Type B pancreatic cell (in vitro differentiated cells): ENCODE measurements around the gene BMPR2. TPM values are rescaled to one million over a fixed set of nuclear protein-coding genes. Genes with fewer than 3 reads are reported as not detected.
"Not testable (repeated sequence)": the region's sequence is repeated elsewhere in the genome, so short reads cannot be mapped to it uniquely, and the experiment has no call there.

ENCODE experiments used
- DNase-seq: peaks from one replicate; pipeline ENCODE4 v3.0.0; 2021; ENCODE audit warnings: mixed read lengths; ENCODE audit not compliant: unreplicated experiment; ENCODE audit errors: extremely low spot score
- H3K27ac Mint-ChIP-seq: 2 replicates; pipeline ENCODE4 v1.8.0; 2021; ENCODE audit warnings: mild to moderate bottlenecking, mixed read lengths
- H3K27me3 Mint-ChIP-seq: 2 replicates; pipeline ENCODE4 v1.8.0; 2021; ENCODE audit warnings: mixed read lengths
- H3K36me3 Mint-ChIP-seq: 2 replicates; pipeline ENCODE4 v1.8.0; 2021; ENCODE audit warnings: mixed read lengths
- H3K4me1 Mint-ChIP-seq: one replicate; pipeline ENCODE4 v1.8.0; 2021; ENCODE audit warnings: mixed read lengths; ENCODE audit not compliant: unreplicated experiment
- H3K4me3 Mint-ChIP-seq: 2 replicates; pipeline ENCODE4 v1.8.0; 2021; ENCODE audit warnings: mild to moderate bottlenecking, mixed read lengths
- H3K9me3 Mint-ChIP-seq: 2 replicates; pipeline ENCODE4 v1.8.0; 2021; ENCODE audit warnings: mixed read lengths
- total RNA-seq: library from RNA; stranded (reverse); gene quantifications from 2 replicates; pipeline ENCODE4 v1.2.1, GENCODE V29; 2021; ENCODE audit warnings: low replicate concordance
- TF ChIP-seq, protein P1 (sequence below): fragments of 200-600 bp; sonication (generic); conservative IDR thresholded peaks from 2 replicates; pipeline ENCODE4 v1.5.0; 2021; ENCODE audit warnings: antibody characterized with exemption, mild to moderate bottlenecking

BMPR2 gene
- total RNA-seq, 1 donor from 2014 or later, result 34.8 TPM

DNA sequence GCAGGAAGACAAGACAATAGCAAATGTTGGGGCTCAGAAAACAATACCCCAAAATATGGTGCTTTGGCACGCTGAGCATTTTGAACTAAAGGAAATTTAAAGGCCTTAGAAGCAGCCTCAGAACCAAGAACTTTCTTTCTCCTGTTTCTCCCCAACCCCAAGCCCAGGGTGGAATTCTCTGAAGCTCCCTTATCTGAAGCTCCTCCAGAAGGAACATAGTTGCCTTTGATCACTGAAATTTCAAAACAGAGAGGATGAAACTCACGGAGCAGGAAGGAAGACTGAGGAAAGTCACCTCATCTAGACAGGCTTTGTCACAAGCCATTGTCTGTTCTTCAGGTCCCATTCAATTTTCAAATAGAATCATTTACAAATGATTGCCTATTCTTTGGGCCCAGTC lies 15.5 kb upstream of the BMPR2 start:
- no peaks in the 10 kb centered on the region for H3K27me3 Mint-ChIP-seq
- H3K4me3 Mint-ChIP-seq, result no peak overlapping the region
- no peaks in the 10 kb centered on the region for H3K9me3 Mint-ChIP-seq
- H3K4me1 Mint-ChIP-seq, result peaks cover 4% of the 10 kb centered on the region
- TF ChIP-seq, protein P1, sequence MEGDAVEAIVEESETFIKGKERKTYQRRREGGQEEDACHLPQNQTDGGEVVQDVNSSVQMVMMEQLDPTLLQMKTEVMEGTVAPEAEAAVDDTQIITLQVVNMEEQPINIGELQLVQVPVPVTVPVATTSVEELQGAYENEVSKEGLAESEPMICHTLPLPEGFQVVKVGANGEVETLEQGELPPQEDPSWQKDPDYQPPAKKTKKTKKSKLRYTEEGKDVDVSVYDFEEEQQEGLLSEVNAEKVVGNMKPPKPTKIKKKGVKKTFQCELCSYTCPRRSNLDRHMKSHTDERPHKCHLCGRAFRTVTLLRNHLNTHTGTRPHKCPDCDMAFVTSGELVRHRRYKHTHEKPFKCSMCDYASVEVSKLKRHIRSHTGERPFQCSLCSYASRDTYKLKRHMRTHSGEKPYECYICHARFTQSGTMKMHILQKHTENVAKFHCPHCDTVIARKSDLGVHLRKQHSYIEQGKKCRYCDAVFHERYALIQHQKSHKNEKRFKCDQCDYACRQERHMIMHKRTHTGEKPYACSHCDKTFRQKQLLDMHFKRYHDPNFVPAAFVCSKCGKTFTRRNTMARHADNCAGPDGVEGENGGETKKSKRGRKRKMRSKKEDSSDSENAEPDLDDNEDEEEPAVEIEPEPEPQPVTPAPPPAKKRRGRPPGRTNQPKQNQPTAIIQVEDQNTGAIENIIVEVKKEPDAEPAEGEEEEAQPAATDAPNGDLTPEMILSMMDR, result no peak
- DNase-seq, result no peak
- no peaks in the 10 kb centered on the region for H3K36me3 Mint-ChIP-seq
- H3K27ac Mint-ChIP-seq, result no peak overlapping the region

DNA sequence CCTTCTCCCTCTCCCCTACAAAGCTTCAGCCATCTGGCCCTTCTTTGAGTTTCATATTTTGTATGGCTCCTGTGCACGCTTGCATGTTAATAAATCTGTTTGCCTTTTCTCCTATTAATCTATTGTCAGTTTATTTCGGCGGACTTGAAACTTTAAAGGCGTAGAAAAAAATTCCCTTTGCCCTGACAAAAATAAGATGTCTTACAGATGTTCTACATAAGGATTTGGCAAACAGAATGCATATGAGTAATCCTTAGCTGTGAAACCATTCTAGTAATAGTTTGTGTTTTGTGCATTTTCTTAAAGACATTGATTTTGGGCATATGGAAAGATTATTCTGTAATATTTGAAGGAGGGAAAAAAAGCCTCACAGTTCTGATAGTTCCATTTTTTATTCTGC lies 15.0 kb upstream of the BMPR2 start:
- H3K9me3 Mint-ChIP-seq, result no peaks in the 10 kb centered on the region
- no peaks in the 10 kb centered on the region for H3K27me3 Mint-ChIP-seq
- no peak overlapping the region for H3K27ac Mint-ChIP-seq
- no peak overlapping the region for H3K4me3 Mint-ChIP-seq
- H3K4me1 Mint-ChIP-seq, result peaks cover 4% of the 10 kb centered on the region
- DNase-seq, result no peak
- H3K36me3 Mint-ChIP-seq, result no peaks in the 10 kb centered on the region
- TF ChIP-seq, protein P1, result no peak

DNA sequence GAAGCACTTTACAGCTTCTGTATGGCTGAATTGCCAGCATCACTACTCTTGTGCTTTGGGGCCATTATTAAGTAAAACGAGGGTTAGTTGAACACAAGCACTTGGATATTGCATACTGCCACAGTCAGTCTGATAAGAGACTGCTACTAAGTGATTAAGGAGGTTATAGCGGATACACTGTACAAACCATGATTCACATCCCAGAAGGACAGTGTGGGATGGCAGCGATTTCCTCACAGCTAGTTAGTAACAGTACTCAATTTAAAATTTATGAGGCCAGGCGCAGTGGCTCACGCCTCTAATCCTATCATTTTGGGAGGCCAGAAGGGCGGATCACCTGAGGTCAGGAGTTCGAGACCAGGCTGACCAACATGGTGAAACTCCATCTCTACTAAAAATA lies 2.6 kb upstream of the BMPR2 start:
- TF ChIP-seq, protein P1, result no peak
- peak overlapping the region; percentile 65 for H3K27ac Mint-ChIP-seq
- no peaks in the 10 kb centered on the region for H3K27me3 Mint-ChIP-seq
- peaks cover 9% of the 10 kb centered on the region for H3K4me1 Mint-ChIP-seq
- no peaks in the 10 kb centered on the region for H3K9me3 Mint-ChIP-seq
- H3K36me3 Mint-ChIP-seq, result no peaks in the 10 kb centered on the region
- peak overlapping the region; percentile 68 for H3K4me3 Mint-ChIP-seq
- DNase-seq, result no peak

DNA sequence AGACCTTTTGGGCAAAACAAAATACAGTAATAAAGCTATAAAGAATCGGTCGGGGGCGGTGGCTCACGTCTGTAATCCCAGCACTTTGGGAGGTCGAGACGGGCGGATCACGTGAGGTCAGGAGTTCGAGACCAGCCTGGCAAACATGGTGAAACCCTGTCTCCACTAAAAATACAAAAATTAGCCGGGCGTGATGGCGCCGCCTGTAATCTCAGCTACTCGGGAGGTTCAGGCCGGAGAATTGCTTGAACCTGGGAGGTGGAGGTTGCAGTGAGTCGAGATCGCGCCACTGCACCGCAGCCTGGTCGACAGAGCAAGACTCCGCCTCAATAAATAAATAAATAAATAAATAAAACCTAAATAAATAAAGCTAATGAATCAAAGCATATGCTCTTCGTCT lies 1.7 kb upstream of the BMPR2 start:
- Mint-ChIP-seq H3K4me3 (peak overlapping the region; percentile 100), H3K4me1 (peaks cover 14% of the 10 kb centered on the region), H3K27ac (peak overlapping the region; percentile 95)
- not testable (repeated sequence) for H3K36me3 Mint-ChIP-seq, DNase-seq, H3K27me3 Mint-ChIP-seq, H3K9me3 Mint-ChIP-seq

DNA sequence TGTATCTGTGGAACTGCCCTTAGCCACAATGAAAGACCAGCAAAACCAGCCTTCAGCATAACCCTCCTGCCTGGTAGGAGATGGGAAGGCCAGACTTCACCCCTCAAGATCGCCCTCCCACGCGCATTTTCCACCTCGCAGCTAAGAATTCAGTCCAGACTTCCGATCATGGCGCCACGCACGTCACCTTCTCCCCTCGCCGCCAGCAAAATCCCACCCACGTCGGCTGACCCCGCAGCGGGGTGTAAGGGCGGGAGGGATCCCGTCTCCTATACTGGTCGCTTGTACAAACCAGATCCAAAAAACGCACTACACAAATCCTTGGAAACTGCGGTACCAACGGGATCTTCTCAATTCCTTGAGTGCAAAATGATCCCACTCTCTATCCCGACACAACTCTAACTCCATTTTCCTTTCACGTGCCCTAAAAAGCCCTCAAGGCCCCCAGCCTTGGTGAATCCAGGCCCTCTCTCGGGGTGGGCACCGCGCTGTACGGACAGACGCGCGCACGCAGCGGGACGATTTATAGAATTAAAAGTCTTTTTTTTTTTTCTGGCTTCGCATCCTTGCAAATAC lies 1.0 kb upstream of the BMPR2 start:
- Mint-ChIP-seq H3K27me3 (no peaks in the 10 kb centered on the region), H3K4me3 (peak overlapping the region; percentile 100), H3K27ac (peak overlapping the region; percentile 95), H3K9me3 (no peaks in the 10 kb centered on the region), H3K4me1 (peaks cover 17% of the 10 kb centered on the region), H3K36me3 (no peaks in the 10 kb centered on the region)
- TF ChIP-seq, protein P1, result no peak
- DNase-seq, result peak; percentile 82

DNA sequence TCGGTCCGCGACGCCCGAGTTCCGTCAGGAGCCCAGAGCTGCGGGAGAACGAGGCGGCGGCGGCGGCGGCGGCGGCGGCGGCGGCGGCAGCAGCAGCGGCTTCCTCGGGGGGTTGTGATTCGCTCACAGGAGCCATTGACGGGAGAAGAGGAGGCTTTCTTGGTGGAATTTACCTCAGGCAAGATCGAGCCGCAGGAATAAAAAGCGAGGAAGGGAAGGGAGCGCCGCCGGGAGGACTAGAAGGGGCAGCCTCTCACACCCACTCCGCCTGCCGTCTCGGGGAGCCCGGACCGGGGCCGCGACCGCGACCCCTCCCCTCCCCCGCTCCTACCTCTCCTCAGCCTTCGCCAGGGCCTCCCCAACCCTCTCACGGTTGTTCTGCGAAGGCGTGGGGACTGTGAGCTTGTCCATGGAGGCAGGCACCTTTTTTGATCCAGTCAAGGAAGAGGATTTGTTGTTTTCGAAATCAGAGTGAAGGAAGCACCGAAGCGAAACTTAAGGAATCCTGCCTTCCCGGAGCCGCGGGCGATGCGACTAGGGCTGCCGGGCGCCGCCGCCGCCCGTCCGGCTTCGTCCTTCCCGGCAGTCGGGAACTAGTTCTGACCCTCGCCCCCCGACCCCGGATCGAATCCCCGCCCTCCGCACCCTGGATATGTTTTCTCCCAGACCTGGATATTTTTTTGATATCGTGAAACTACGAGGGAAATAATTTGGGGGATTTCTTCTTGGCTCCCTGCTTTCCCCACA lies 506 bp downstream of the BMPR2 start:
- H3K27ac Mint-ChIP-seq, result peak overlapping the region; percentile 96
- H3K4me1 Mint-ChIP-seq, result peaks cover 23% of the 10 kb centered on the region
- H3K4me3 Mint-ChIP-seq, result peak overlapping the region; percentile 100
- H3K36me3 Mint-ChIP-seq, result peaks cover 5% of the 10 kb centered on the region
- H3K27me3 Mint-ChIP-seq, result no peaks in the 10 kb centered on the region
- DNase-seq, result no peak
- peaks cover 5% of the 10 kb centered on the region for H3K9me3 Mint-ChIP-seq
- TF ChIP-seq, protein P1, result no peak
